ENCODE data around the gene GPR155. TPM values are rescaled to one million over a fixed set of nuclear protein-coding genes. Genes with fewer than 3 reads are reported as not detected.

GPR155 gene
- total RNA-seq, 1 donor from 2014 or later, result 0.37 TPM

DNA sequence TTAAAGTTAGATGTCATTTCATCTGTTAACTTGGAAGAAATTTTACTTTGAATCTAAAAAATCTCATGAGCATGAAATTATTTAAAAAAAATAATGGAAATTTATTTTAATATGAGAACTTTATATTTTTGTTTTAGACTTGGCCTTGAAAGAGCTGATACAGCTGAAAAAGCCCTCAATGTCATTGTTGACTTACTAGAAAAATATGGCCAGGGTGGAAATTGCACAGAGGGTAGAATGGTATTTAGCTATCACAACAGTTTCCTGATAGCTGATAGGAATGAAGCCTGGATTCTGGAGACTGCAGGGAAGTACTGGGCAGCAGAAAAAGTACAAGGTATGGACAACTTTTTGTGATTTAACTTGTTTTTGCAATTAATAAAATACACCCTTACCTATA lies 86.0 kb downstream of the GPR155 start:
- H3K4me3 Mint-ChIP-seq, result no peak overlapping the region
- peaks cover 2% of the 10 kb centered on the region for H3K9me3 Mint-ChIP-seq
- Histone ChIP-seq H3K9ac (no peak overlapping the region), H3F3A (ENCODE audit: low read depth) (no peaks in the 10 kb centered on the region), H3K9me3 (ENCODE audit: low read depth) (no peaks in the 10 kb centered on the region), H3K4me3 (no peak overlapping the region), H3K4me1 (no peaks in the 10 kb centered on the region), H3K79me2 (ENCODE audit: low read depth) (no peaks in the 10 kb centered on the region), H3K4me2 (no peak overlapping the region), H3K27me3 (no peaks in the 10 kb centered on the region), H3K36me3 (no peaks in the 10 kb centered on the region), H3K27ac (no peak overlapping the region), H2AFZ (replicated peaks) (no peak overlapping the region), H4K20me1 (ENCODE audit: low read depth) (no peaks in the 10 kb centered on the region)
- peaks cover 6% of the 10 kb centered on the region for H3K4me1 Mint-ChIP-seq
- no peak for DNase-seq (ENCODE audit: low spot score)
- TF ChIP-seq EZH2 (IDR thresholded peaks at IDR 0.05), result no peak
- no peaks in the 10 kb centered on the region for H3K27me3 Mint-ChIP-seq (ENCODE audit: insufficient read depth, low read depth)
- no peak overlapping the region for H3K27ac Mint-ChIP-seq
- H3K36me3 Mint-ChIP-seq, result peaks cover 7% of the 10 kb centered on the region

DNA sequence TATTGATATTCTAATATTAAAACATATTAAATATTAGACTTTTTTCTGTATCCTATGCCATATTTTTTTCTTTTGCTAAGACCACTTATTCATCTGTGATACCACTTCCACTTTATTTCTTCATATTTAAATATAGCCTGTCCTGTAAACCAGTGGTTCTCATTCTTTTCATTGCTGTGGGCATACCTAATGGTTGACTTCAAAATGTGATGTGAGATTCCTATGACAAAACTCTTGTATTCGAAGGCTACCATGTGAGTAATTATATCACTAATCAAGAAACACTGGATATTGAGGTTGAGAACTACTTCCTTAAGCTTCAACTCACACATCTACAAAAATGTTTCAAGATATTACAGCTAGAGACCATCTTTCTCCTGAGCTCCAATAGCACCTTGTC lies 87.7 kb downstream of the GPR155 start:
- H3K4me3 ChIP-seq, result no peak overlapping the region
- no peak overlapping the region for H3K4me3 Mint-ChIP-seq
- H3K4me1 Mint-ChIP-seq, result peaks cover 14% of the 10 kb centered on the region
- peaks cover 11% of the 10 kb centered on the region for H3K79me2 ChIP-seq (ENCODE audit: low read depth)
- no peak overlapping the region for H3K27ac ChIP-seq
- H3K27me3 Mint-ChIP-seq (ENCODE audit: insufficient read depth, low read depth), result no peaks in the 10 kb centered on the region
- H3F3A ChIP-seq (ENCODE audit: low read depth), result no peaks in the 10 kb centered on the region
- no peak overlapping the region for H3K4me2 ChIP-seq
- H3K27ac Mint-ChIP-seq, result no peak overlapping the region
- H3K27me3 ChIP-seq, result no peaks in the 10 kb centered on the region
- TF ChIP-seq EZH2 (IDR thresholded peaks at IDR 0.05) (no peak), EZH2phosphoT487 (IDR thresholded peaks at IDR 0.05) (no peak)
- TF ChIP-seq, protein P1, sequence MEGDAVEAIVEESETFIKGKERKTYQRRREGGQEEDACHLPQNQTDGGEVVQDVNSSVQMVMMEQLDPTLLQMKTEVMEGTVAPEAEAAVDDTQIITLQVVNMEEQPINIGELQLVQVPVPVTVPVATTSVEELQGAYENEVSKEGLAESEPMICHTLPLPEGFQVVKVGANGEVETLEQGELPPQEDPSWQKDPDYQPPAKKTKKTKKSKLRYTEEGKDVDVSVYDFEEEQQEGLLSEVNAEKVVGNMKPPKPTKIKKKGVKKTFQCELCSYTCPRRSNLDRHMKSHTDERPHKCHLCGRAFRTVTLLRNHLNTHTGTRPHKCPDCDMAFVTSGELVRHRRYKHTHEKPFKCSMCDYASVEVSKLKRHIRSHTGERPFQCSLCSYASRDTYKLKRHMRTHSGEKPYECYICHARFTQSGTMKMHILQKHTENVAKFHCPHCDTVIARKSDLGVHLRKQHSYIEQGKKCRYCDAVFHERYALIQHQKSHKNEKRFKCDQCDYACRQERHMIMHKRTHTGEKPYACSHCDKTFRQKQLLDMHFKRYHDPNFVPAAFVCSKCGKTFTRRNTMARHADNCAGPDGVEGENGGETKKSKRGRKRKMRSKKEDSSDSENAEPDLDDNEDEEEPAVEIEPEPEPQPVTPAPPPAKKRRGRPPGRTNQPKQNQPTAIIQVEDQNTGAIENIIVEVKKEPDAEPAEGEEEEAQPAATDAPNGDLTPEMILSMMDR (IDR thresholded peaks at IDR 0.05), result no peak
- peaks cover 8% of the 10 kb centered on the region for H3K4me1 ChIP-seq
- H3K9ac ChIP-seq, result no peak overlapping the region
- H4K20me1 ChIP-seq (ENCODE audit: low read depth), result no peaks in the 10 kb centered on the region
- H2AFZ ChIP-seq (replicated peaks), result no peak overlapping the region
- no peaks in the 10 kb centered on the region for H3K9me3 ChIP-seq (ENCODE audit: low read depth)
- H3K36me3 Mint-ChIP-seq, result peaks cover 7% of the 10 kb centered on the region
- H3K36me3 ChIP-seq, result no peaks in the 10 kb centered on the region
- H3K9me3 Mint-ChIP-seq, result peaks cover 2% of the 10 kb centered on the region
- no peak for DNase-seq (ENCODE audit: low spot score)

DNA sequence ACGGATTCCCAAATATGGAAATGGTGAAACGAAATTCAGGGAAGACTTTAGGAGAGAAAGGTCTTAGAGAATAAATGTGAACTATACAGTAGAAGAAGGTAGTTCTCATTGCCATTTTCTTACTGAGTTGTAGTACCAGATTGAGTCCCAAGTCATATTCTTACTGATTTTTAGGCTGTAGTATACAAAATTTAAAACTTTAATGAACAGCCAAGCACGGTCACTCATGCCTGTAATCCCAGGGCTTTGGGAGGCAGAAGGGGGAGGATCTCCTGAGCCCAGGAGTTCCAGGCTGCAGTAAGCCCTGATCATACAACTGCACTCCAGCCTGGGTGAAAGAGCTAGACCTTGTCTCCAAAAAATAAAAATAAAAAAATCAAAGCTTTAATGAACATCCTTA lies 89.1 kb downstream of the GPR155 start:
- Histone ChIP-seq H3K9me3 (ENCODE audit: low read depth) (no peaks in the 10 kb centered on the region), H4K20me1 (ENCODE audit: low read depth) (peaks cover 2% of the 10 kb centered on the region), H3K4me1 (peaks cover 9% of the 10 kb centered on the region), H2AFZ (replicated peaks) (no peak overlapping the region), H3F3A (ENCODE audit: low read depth) (no peaks in the 10 kb centered on the region), H3K9ac (no peak overlapping the region), H3K27me3 (no peaks in the 10 kb centered on the region), H3K79me2 (ENCODE audit: low read depth) (peaks cover 25% of the 10 kb centered on the region), H3K4me2 (no peak overlapping the region), H3K27ac (no peak overlapping the region), H3K4me3 (no peak overlapping the region), H3K36me3 (no peaks in the 10 kb centered on the region)
- TF ChIP-seq EZH2phosphoT487 (IDR thresholded peaks at IDR 0.05), result no peak
- TF ChIP-seq EZH2 (IDR thresholded peaks at IDR 0.05), result no peak
- TF ChIP-seq, protein P1 (IDR thresholded peaks at IDR 0.05), result no peak
- Mint-ChIP-seq H3K27me3 (ENCODE audit: insufficient read depth, low read depth) (no peaks in the 10 kb centered on the region), H3K36me3 (peaks cover 2% of the 10 kb centered on the region), H3K4me3 (no peak overlapping the region), H3K27ac (no peak overlapping the region), H3K9me3 (no peaks in the 10 kb centered on the region), H3K4me1 (peaks cover 18% of the 10 kb centered on the region)
- DNase-seq (ENCODE audit: low spot score), result no peak

DNA sequence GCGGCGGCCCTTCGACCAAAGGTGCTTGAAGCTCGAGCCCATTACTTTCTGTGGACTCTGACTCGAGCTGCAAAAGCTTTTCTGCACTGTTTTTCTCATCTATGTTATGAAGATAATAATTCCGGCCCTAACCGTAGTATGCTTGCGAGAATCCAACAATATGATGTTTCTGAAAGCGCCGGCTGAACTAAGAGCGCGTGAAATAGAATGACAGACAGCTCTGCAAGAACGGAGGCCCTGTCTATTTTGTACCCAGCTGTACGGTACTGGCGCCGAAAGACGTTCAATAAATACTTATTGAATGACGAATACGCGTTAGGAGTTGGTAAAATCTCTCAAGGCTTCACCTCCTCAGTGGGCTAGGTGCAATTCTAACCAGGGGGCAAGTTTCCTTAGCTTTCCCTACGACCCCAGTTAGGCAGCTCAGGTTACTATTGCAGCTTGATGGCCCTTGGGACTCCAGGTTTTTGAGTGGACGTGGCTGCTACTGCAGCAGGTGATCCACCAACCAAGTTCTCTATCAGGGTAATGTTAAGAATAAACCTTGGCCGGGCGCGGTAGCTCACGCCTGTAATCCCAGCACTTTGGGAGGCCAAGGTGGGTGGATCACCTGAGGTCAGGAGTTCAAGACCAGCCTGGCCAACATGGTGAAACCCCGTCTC lies 90.7 kb downstream of the GPR155 start:
- no peak for TF ChIP-seq EZH2 (IDR thresholded peaks at IDR 0.05)
- TF ChIP-seq, protein P1 (IDR thresholded peaks at IDR 0.05), result no peak
- no peak for TF ChIP-seq EZH2phosphoT487 (IDR thresholded peaks at IDR 0.05)
- Mint-ChIP-seq H3K27ac (peak overlapping the region; percentile 17), H3K4me3 (peak overlapping the region; percentile 99), H3K9me3 (no peaks in the 10 kb centered on the region), H3K4me1 (peaks cover 18% of the 10 kb centered on the region), H3K27me3 (ENCODE audit: insufficient read depth, low read depth) (no peaks in the 10 kb centered on the region), H3K36me3 (peaks cover 2% of the 10 kb centered on the region)
- Histone ChIP-seq H3K9ac (peak overlapping the region; percentile 5), H3K4me3 (peak overlapping the region; percentile 69), H3K36me3 (no peaks in the 10 kb centered on the region), H3K27ac (no peak overlapping the region), H3K79me2 (ENCODE audit: low read depth) (peaks cover 40% of the 10 kb centered on the region), H3F3A (ENCODE audit: low read depth) (no peaks in the 10 kb centered on the region), H2AFZ (replicated peaks) (peak overlapping the region; percentile 66), H3K4me2 (peak overlapping the region; percentile 92), H3K4me1 (peaks cover 9% of the 10 kb centered on the region), H3K9me3 (ENCODE audit: low read depth) (no peaks in the 10 kb centered on the region), H3K27me3 (no peaks in the 10 kb centered on the region), H4K20me1 (ENCODE audit: low read depth) (peaks cover 5% of the 10 kb centered on the region)
- peak; percentile 20 for DNase-seq (ENCODE audit: low spot score)

Data from neural progenitor cell (in vitro differentiated cells).